GM19397 (cell line): ENCODE data around the gene SVEP1.
A peak's percentile ranks its signal among the peaks of the same experiment; 100 is the strongest.
"Not testable (repeated sequence)": the region's sequence is repeated elsewhere in the genome, so short reads cannot be mapped to it uniquely, and the experiment has no call there.

Experiments
- ATAC-seq: cut with Tn5 transposase; IDR thresholded peaks from one replicate; pipeline ENCODE4 v1.9.1; 2021; ENCODE audit warnings: mild to moderate bottlenecking, moderate library complexity; ENCODE audit not compliant: unreplicated experiment

SVEP1 gene

DNA sequence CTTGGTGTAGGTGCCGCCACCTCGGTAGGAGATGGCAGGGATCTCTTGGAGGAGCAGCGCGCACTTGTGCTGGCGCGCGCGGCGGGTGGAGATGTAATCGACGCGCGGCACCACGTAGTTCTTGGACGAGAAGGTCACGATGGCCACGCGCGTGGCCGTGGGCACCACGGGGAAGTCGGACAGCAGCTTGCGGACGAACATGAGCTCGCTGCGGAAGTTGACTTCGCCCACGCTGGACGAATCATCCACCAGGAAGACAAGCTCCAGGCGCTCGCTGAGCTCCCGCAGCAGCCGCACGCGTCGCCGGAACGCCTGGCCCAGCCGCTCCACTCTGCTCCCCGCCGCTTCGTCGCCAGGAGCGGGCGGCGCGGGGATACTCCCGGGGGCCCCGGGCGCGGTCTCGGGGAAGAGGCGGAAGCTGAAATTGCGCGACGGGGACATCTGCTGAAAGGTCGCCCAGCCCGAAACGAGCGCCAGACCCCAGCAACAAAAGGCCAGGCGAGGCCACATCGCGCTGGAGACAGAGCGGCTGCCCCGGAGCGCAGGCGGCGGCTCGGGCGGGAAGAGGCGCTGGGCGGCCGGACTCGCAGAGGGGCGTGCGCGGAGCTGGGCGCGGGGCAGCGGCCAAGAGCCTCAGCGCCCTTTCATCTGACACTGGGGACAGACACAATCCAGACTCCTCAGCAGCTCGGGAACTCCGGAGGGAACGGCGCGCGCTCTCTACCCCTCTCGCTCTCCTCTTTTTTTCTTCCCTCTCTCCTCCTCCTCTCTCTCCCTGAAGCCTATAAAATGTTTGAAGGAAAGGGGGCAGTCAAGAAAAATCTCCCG is at the start of gene SVEP1:
SVEP1 (minus strand) TSS at position 708 of the 828 bp plus-strand sequence; CDS start at position 510, 198 bp downstream.
- ATAC-seq: no peak

DNA sequence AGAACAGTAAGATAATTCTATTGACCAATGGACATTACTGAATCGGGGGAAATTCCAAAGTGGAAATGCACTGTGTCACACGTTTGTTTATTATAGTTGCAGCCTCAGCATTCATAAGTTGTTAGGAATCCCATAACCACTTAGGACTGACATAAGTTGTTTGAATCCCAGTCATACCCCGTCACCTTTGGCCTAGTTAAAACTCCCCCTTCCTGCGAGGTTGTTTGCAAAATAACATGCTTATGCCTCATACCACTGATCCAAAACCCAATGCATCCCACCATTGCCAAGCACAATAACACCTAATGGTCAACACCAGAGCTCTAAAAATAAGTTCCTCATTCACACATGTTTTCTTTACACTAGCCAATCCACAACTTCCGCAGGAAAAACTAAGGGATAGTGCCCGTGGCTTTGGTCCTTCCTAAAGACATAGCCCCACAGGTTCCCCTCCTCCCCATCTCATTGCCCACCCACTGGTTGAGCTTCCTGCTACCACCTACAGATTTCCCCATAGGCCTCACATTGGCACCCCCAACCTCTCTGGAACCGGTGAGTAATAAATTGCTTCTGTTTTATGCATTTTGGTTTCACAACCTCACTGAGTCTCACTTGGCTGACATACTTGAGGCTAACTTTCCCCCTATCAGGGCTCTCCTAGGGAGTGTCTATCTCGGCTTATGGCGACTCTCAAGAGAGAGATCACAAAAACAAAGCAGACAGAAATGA is 46.7 kb upstream of the SVEP1 start:
- peak; percentile 89 for ATAC-seq

GRCh38 chr9:110623462-110624025 is 44.0 kb upstream of the SVEP1 start:
- no peak for ATAC-seq

DNA sequence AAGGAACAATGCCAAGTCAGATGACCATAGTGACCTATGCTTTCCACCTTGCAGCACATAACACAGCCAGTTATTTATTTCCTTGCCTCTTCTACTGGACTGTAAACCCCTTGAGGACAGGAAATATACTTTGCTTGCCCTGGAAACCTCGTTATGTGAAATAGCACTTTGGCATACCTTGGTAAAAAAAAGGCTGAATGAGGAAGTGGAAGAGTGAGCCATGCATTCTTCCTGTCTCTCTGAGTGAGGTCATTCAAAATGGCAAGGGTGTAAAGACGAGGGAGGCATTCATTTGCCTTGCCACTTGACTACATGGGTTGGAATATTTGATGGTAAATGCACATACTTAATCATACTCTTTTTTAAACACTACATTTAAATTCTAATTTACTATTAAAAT is 42.8 kb upstream of the SVEP1 start:
- ATAC-seq: no peak

DNA sequence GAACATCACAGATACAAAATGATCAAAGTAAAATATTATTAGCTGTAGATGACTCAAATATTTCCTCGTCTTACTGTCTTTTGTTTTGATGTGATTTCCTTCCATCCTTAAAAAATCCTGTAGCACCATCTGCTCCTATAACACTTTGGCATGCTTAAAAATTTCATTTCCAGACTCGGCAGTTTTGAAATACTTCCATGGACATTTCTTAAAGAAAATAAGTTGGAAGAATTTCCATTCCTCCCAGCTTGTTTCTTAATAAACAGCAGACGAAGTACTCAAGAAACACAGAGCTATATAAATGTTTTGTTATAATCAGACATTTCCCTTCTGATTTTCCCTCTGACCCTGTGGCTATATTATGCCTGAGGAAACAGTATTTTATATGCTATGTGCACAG is 41.2 kb upstream of the SVEP1 start:
- no peak for ATAC-seq

GRCh38 chr9:110619831-110620230 is 40.3 kb upstream of the SVEP1 start:
- no peak for ATAC-seq

GRCh38 chr9:110615498-110615897 is 36.0 kb upstream of the SVEP1 start:
- ATAC-seq: no peak

DNA sequence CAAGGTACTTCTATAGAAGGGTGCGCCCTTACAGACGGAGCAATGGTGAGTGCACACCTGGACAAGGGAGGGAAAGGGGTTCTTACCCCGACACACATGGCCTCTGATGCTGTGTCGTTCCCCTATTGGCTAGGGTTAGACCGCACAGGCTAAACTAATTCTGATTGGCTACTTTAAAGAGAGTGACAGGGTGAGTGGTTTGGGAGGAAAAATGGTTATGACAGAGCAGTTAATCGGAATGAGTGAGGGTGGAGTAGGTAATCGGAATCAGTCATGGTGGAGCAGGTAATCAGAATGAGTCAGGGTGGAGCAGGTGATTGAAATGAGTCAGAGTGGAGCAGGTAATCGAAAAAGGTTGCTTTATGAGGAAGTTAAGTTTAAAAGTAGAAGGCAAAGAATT is 35.0 kb upstream of the SVEP1 start:
- not testable (repeated sequence) for ATAC-seq

- no peak for ATAC-seq
These were observed 26.7 kb upstream of the SVEP1 start for GRCh38 chr9:110606179-110606790.

DNA sequence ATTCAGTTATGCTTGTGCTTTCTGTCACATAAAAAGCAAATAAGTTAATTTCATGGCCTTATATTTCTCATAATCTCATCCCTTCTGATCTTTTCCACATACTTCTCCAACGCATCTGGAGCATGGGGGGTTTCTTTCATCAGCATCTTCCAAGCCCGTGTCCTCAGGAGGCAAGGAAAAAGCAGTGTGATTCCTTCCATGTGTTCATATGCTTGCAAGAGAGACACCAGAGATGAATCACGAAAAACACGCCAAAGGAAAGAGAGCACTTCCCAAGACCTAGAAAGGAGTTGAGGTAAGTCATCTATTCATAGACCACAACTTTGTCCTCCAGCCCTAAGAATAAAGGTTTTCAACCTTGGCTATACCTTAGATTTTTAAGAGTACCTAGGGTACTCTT is 26.0 kb upstream of the SVEP1 start:
- ATAC-seq: no peak

GRCh38 chr9:110604171-110604601 is 24.6 kb upstream of the SVEP1 start:
- no peak for ATAC-seq

DNA sequence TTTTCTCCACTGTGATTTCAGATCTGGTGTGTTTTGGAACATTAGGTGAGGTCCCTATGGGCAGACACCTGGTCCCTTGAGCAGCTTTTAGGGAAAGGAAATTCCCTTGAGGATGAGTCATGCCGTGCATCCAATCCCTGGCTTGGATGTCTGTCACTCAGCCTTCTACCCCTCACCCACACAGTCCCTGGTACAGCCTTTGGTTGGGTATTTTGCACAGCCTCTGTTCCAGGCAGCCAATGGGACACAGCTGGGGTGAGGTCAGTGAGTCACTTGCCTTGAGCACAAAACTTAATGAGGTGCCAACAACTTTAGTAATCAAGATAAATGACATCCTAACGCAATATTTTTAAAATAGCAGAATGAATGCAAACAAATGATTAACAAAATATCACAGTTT is 22.7 kb upstream of the SVEP1 start:
- no peak for ATAC-seq

GRCh38 chr9:110601098-110601497 is 21.6 kb upstream of the SVEP1 start:
- no peak for ATAC-seq

- no peak for ATAC-seq
These were observed 19.9 kb upstream of the SVEP1 start for GRCh38 chr9:110599468-110599867.

- ATAC-seq: no peak
These were observed 12.7 kb upstream of the SVEP1 start for GRCh38 chr9:110592044-110592830.

DNA sequence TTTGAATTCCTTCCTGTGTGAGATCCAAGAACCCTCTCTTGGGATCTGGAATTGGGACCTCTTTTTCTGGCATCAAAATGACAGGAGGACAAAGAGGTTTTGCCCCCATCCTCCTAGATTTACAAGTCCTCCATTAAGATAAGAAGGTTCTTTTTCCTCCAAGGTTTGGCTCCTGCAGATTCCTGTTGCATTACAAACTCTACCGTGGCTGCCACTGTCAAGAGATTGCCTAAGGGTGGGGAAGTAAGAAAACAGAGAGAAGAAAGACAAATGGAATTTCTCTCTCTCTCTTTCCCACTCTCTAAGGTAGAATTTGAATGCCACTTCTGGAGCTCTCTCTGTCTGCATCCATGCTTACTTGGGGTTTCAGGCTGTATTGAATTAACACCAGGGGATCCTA is 12.0 kb upstream of the SVEP1 start:
- ATAC-seq: no peak

DNA sequence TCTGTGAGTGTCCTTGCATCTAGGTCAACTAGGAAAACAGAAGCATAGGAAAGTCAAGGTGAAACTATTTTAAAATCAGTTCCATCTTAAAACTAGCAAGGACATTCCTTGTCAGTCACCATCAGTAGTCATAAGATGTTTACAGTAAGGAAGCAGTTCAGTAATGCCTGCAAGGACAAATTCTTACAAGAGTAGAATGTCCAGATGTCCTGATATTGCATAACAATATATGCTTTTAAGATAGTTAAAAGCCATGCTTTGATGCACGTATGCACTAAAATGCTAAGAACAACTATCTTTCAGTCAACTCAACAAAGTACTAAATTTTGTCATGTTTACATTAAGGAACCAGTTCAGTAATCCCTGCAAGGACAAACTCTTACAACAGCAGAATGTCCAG is 11.3 kb upstream of the SVEP1 start:
- ATAC-seq: no peak

GRCh38 chr9:110588296-110588695 is 8.8 kb upstream of the SVEP1 start:
- no peak for ATAC-seq

- ATAC-seq: no peak
These were observed 3.7 kb upstream of the SVEP1 start for GRCh38 chr9:110583237-110583636.

- no peak for ATAC-seq
These were observed 2.6 kb upstream of the SVEP1 start for GRCh38 chr9:110582156-110582555.

- no peak for ATAC-seq
These were observed 1.3 kb upstream of the SVEP1 start for GRCh38 chr9:110580850-110581249.
